Measurements from ENCODE around the gene FCN2. TPM values are rescaled to one million over a fixed set of nuclear protein-coding genes. Genes with fewer than 3 reads are reported as not detected.

The FCN2 gene
- total and polyA plus RNA-seq, 2 of the 13 experiments (the other 11 are each of a cell fraction or from before 2014, with no cell fraction given): not detected

- in situ Hi-C loops (cut with HindIII; ENCODE audit: extremely low pct_ligation_motif_present, low pct_unique_long_range_greater_than_20kb): no loop called here
- intact Hi-C loops (cut with micrococcal nuclease; ENCODE audit: unreplicated experiment): no loop called here
- no peak overlapping the region for H3K27ac ChIP-seq (ENCODE audit: extremely low read length, insufficient read depth, low read length)
- no TSS peak for BruUV-seq (replicated peaks)
- H4K20me1 ChIP-seq (ENCODE audit: insufficient read depth, low read length): no peaks in the 10 kb centered on the region
- DNase-seq (ENCODE audit: low spot score) (no peak), FAIRE-seq (no peak), ATAC-seq (no peak)
- peaks cover 2 to 27% of the 10 kb centered on the region in 2 experiments; a peak in 2 of 5 replicates for H3K27me3 ChIP-seq (ENCODE audit: control insufficient read depth in 1 of 2, insufficient read depth in 2 of 2, low read length in 2 of 2)
- no peak overlapping the region for H2AFZ ChIP-seq (ENCODE audit: low read length)
- ChIA-PET CTCF (ENCODE audit: low intra/inter-chr PET ratio, low total read pairs) (no interaction called here), POLR2A (no interaction called here)
- TF ChIP-seq ZNF615 (CRISPR knock-in tag; IDR thresholded peaks at IDR 0.05; ENCODE audit: borderline replicate concordance) (no peak), ZNF414 (CRISPR knock-in tag; IDR thresholded peaks at IDR 0.05) (no peak), KDM3A (CRISPR knock-in tag; IDR thresholded peaks at IDR 0.05; ENCODE audit: low read depth) (no peak), CEBPB (IDR thresholded peaks at IDR 0.05; ENCODE audit: borderline replicate concordance, low read depth, low read length) (no peak), REXO4 (CRISPR knock-in tag; IDR thresholded peaks at IDR 0.05; ENCODE audit: borderline replicate concordance) (no peak)
- no peaks in the 10 kb centered on the region for H3K9me3 ChIP-seq (ENCODE audit: low read length)
- H3K36me3 ChIP-seq (replicated peaks in 1 of 2; ENCODE audit: control insufficient read depth in 1 of 2, insufficient read depth in 2 of 2, low read length in 2 of 2): no peaks in the 10 kb centered on the region
- H3K9ac ChIP-seq (ENCODE audit: insufficient read depth, low read depth, low read length): no peak overlapping the region
- H3K4me1 ChIP-seq (ENCODE audit: insufficient read depth, low read length): no peaks in the 10 kb centered on the region
- no peak overlapping the region for H3K4me2 ChIP-seq (ENCODE audit: low read depth, low read length)
- H3K79me2 ChIP-seq (ENCODE audit: insufficient read depth, low read length): no peaks in the 10 kb centered on the region
- WGBS (ENCODE audit: low lambda C conversion rate): 33% methylated on average over 15 of the region's 16 CpGs
- H3K4me3 ChIP-seq (replicated peaks in 1 of 3; ENCODE audit: insufficient read depth in 1 of 3, low read depth in 2 of 3, low read length in 3 of 3): no peak overlapping the region
These were observed 8.8 kb upstream of the FCN2 start for GRCh38 chr9:134871697-134872340.

GRCh38 chr9:134872482-134873231, 8.0 kb upstream of the FCN2 start:
- Histone ChIP-seq H3K4me2 (ENCODE audit: low read depth, low read length) (no peak overlapping the region), H3K4me1 (ENCODE audit: insufficient read depth, low read length) (no peaks in the 10 kb centered on the region), H3K36me3 (replicated peaks in 1 of 2; ENCODE audit: control insufficient read depth in 1 of 2, insufficient read depth in 2 of 2, low read length in 2 of 2) (no peaks in the 10 kb centered on the region), H3K9me3 (ENCODE audit: low read length) (no peaks in the 10 kb centered on the region), H2AFZ (ENCODE audit: low read length) (no peak overlapping the region), H3K27ac (ENCODE audit: extremely low read length, insufficient read depth, low read length) (no peak overlapping the region), H3K4me3 (replicated peaks in 1 of 3; ENCODE audit: insufficient read depth in 1 of 3, low read depth in 2 of 3, low read length in 3 of 3) (no peak overlapping the region), H4K20me1 (ENCODE audit: insufficient read depth, low read length) (no peaks in the 10 kb centered on the region), H3K9ac (ENCODE audit: insufficient read depth, low read depth, low read length) (no peak overlapping the region), H3K27me3 (ENCODE audit: control insufficient read depth in 1 of 2, insufficient read depth in 2 of 2, low read length in 2 of 2) (peaks cover 2 to 27% of the 10 kb centered on the region in 2 experiments; a peak in 2 of 5 replicates), H3K79me2 (ENCODE audit: insufficient read depth, low read length) (no peaks in the 10 kb centered on the region)
- intact Hi-C loops (cut with micrococcal nuclease; ENCODE audit: unreplicated experiment) (no loop called here), in situ Hi-C loops (cut with HindIII; ENCODE audit: extremely low pct_ligation_motif_present, low pct_unique_long_range_greater_than_20kb) (no loop called here)
- POLR2A ChIA-PET: no interaction called here
- CTCF ChIA-PET (ENCODE audit: low intra/inter-chr PET ratio, low total read pairs): no interaction called here
- WGBS (ENCODE audit: low lambda C conversion rate): 17% methylated on average over 19 of the region's 24 CpGs
- FAIRE-seq: no peak
- no peak for TF ChIP-seq BRD4 (CRISPR knock-in tag; IDR thresholded peaks at IDR 0.05)
- peak; percentile 74 for TF ChIP-seq CREB1 (IDR thresholded peaks at IDR 0.05)
- TF ChIP-seq CREB1 (CRISPR knock-in tag; IDR thresholded peaks at IDR 0.05): no peak
- TF ChIP-seq SRSF4 (IDR thresholded peaks at IDR 0.05; ENCODE audit: low read depth, low read length, poor library complexity, severe bottlenecking): no peak
- TF ChIP-seq CHD2 (IDR thresholded peaks at IDR 0.05; ENCODE audit: low read depth, low read length): 0 out of 2 replicates have a peak, but pooled peaks have one; percentile 44
- no peak for TF ChIP-seq NAIF1 (CRISPR knock-in tag; IDR thresholded peaks at IDR 0.05; ENCODE audit: borderline replicate concordance)
- no TSS peak for BruUV-seq (replicated peaks)
- no peak for DNase-seq (ENCODE audit: low spot score)
- ATAC-seq: no peak

All from HepG2 (cell line).